Measurements from ENCODE around the gene GNAZ.
A peak's percentile ranks its signal among the peaks of the same experiment; 100 is the strongest.
"Not testable (repeated sequence)": the region's sequence is repeated elsewhere in the genome, so short reads cannot be mapped to it uniquely, and the experiment has no call there.

GNAZ gene

GRCh38 chr22:23122216-23122957 lies 52.1 kb downstream of the GNAZ start:
- no peak for DNase-seq

DNA sequence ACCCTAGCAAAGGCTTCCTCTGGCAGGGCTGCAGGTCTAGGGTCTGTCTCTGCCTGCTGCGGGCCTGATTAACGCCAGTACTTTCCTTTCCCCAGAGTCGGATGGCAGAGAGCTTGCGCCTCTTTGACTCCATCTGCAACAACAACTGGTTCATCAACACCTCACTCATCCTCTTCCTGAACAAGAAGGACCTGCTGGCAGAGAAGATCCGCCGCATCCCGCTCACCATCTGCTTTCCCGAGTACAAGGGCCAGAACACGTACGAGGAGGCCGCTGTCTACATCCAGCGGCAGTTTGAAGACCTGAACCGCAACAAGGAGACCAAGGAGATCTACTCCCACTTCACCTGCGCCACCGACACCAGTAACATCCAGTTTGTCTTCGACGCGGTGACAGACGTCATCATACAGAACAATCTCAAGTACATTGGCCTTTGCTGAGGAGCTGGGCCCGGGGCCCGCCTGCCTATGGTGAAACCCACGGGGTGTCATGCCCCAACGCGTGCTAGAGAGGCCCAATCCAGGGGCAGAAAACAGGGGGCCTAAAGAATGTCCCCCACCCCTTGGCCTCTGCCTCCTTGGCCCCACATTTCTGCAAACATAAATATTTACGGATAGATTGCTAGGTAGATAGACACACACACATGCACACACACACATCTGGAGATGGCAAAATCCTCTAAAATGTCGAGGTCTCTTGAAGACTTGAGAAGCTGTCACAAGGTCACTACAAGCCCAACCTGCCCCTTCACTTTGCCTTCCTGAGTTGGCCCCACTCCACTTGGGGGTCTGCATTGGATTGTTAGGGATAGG lies 52.9 kb downstream of the GNAZ start:
- DNase-seq, result no peak

GRCh38 chr22:23123804-23124254 lies 53.5 kb downstream of the GNAZ start:
- DNase-seq, result no peak

DNA sequence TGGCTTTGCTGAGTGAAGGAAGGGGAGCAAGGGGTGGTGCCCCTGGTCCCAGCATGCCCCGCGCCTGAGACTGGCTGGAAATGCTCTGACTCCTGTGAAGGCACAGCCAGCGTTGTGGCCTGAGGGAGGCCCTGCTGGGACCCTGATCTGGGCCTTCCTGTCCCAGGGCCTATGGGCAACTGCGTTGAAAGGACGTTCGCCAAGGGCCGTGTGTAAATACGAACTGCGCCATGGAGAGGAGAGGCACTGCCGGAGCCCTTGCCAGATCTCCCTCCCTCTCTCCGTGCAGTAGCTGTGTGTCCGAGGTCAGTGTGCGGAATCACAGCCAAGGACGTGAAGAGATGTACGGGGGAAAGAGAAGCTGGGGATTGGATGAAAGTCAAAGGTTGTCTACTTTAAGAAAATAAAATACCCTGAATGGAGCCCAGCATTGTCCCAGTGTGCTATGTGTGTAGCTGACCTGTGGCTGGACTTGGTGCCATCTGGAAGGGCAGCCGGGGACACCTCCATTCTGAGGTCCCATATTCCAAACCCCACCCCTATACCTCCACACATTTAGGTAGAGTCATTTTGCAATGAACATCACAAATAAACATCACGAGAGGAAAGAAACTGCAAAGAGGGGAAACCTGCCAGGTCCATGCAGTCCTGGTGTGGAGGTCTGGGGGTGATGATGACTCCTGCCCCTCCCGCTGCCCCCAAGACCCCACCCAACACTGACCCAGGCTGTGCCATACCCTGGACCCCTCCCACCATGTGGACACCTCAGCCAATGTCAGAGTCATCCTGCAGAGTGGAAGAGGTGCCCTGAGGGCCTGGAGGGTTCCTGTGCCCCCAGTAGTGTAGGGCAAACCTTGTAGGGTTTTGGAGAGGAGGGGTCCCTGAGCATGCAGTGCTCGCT lies 54.5 kb downstream of the GNAZ start:
- DNase-seq, result no peak

- DNase-seq, result no peak
Measured at GRCh38 chr22:23125512-23126103, 55.3 kb downstream of the GNAZ start.

DNA sequence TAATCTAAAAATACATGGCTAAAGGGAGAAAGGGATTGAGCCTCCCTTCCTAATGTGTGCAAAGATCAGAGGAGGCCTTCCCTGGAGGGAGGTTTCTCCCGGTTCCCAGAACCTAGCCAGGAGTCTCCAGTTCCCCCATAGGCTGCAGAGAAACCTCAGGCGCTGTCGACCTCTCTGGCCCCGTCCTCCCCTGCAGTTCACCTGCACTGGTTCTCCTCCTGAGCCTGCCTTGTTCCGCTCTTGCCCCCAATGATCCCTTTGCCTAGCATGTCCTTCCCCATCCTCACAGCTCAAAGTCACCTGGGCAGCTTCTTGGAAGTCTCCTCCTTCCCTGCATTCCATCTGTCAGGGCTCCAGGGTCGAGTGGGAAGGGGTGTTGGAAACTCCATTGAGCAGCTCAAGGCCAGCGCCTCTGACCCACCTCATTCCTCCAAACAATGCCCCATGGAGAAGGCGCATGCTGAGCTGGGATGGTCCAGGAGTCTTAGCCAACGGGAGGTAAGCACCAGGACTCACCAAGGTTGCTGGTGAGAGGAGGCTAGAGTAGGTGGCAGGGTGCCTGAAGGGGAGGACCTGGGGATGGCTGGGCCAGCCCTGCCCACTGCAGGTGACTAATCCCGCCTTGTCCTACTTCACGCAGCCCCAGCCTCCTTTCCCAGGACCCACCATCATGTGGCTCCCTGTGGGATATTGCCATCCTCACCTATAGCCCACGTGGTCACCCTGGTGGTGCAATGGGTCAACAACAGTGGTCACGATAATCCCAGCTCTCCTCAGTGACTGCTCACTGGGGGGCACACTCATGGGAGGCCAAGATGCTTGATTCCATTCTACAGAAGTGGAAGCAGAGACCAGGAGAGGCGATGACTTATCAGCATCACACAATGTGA lies 56.1 kb downstream of the GNAZ start:
- DNase-seq, result no peak

DNA sequence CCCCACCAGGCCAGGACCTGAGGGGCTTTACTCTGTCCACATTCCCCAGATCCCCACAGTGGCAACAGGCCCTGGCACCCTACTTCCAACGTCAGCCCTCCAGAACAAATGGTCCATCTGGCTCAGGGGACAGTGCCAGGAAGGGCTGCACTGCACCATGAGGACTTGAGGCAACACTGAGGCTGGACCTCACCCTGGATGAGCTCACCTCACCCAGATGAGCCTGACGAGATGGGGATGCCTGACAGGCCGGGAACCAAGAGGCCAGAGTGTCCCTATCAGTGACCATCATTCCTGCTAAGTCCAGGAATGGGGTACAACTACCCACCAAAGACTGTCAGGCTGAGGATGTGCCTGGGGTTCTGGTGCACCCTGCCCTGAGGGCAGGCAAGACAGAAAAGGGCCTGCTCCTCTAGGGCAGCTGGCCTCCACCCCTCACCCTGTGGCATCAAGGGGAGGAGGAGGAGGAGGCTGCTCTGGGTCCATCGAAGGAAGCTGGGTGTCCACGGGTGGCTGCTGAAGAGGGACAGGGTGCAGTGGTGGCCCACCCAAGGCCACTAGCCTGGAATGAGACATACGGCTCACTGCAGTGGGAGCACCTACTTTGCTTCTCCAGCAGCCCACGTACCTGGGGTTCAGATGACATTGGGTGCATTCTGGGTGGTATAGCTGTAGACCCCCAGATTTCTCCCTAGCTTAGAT lies 56.9 kb downstream of the GNAZ start:
- no peak for DNase-seq

DNA sequence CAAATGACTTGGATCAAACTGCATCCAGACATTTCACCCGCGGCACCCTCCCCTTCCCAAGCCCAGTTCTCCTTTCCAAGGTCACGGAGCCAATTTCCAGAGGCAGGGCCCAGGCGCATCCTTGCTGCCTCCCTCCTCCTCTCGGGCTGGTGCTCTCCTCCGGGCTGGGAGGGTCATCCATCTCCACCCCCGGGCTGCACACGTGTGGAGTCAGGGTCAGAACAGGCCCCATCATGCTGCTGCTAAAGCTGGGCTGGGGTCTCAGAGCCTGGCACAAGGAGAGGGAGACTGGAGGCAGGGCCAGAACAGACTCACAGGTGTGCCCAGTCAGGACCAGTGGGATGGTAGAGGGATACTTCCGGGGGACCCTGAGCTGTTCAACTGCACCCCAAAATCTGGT lies 57.5 kb downstream of the GNAZ start:
- no peak for DNase-seq

GRCh38 chr22:23128269-23129108 lies 58.2 kb downstream of the GNAZ start:
- DNase-seq, result peak; percentile 8

DNA sequence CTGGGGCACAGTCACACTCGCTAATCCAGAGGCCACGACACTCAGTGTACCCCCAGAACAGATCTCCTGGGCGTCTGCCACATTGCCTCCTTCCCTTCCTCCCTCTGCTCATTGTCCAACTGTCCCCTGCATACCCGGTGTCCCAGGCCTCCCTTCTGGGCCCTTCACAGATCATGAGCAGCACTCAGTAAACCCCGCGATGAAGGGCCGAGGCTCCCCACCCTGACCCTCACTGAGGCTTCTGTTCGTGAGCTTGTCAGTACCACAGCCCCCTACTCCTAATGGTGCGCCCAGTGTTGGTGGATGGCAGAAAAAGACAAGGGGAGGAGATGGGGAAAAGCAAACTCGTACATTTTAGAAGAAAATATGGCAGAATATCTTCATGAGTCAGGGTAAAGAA lies 58.8 kb downstream of the GNAZ start:
- no peak for DNase-seq

GRCh38 chr22:23130697-23131096 lies 60.4 kb downstream of the GNAZ start:
- DNase-seq, result no peak

DNA sequence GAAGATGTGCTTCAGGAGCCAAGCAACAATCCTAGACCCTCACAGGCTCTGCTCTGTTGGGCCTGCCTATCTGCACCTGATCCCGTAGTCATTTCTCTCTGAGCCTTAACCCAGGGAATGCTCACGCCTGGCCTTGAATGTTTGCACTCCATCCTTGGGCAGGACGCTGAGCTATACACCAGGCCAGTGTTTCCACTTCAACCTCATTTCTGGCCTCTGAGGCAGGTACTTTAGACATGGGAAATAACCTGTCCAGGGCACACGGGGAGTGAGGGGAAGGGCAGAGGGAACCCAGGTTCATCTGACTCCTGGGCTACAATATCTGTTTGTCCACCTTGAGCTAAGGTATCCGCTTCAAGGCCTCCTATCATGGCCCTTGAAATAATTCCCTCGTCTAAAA lies 61.6 kb downstream of the GNAZ start:
- no peak for DNase-seq

DNA sequence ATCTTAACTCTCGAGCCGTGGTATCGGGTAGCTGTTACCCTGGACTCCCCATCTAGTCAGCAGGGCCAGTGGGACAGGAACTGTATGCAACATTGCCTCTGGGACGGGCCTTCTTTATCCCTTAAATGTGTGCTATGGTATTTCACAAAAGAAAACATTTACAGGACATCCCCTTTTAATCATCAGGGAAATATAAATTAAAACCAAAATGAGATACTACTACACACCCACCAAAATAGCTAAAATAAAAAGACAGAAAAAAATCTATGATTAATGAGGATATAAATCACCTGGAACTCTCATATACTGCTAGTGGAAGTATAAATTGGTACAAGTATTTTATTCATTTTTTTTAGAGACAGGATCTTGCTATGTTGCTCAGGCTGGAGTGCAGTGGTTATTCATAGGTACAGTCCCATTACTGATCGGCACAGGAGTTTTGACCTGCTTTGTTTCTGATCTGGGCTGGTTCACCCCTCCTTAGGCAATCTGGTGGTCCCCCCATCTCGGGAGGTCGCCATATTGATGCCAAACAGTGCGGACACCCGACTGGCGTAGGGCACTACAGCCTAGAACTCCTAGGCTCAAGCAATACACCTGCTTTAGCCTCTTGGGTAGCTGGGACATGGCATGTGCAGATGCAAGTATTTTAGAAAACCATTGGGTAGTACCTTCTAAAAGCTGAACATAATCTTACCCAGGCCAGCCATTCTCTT lies 62.2 kb downstream of the GNAZ start:
- DNase-seq, result no peak

DNA sequence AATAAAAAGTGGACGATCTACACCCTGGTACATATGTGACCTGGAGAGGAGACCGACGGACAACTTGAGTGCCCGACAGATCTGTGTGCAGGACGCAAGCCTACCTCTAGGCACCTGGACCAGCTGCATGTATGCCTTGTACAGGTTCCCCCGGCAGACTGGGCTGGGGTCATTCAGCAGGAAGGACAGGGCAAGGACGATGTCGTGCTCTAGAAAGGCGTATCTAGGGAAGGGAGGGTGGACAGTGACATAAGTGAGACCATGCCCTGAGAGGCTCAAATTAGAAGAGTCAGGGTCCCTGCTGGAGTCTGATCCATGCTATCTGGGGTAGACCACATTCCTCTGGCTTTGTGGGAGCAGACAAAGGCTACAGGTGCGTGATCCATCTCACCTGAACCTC lies 63.6 kb downstream of the GNAZ start:
- no peak for DNase-seq

DNA sequence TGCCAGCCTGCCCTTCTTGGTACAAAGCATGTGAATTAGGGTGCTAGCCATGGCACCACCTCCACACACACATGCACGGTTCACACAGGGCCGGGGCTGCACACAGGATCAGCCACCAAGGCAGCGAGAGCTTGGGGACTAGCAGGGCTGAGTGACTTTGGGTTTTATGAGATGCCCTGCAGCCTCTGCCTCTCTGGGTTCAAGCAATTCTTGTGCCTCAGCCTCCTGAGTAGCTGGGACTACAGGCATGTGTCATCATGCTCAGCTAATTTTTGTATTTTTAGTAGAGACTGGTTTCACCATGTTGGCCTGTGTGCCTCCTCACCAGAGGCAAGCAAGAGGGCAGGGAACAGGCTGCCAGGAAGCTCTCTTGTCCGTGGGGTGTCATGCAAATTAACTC lies 66.7 kb downstream of the GNAZ start:
- DNase-seq, result not testable (repeated sequence)

GRCh38 chr22:23137468-23137867 lies 67.1 kb downstream of the GNAZ start:
- no peak for DNase-seq

DNA sequence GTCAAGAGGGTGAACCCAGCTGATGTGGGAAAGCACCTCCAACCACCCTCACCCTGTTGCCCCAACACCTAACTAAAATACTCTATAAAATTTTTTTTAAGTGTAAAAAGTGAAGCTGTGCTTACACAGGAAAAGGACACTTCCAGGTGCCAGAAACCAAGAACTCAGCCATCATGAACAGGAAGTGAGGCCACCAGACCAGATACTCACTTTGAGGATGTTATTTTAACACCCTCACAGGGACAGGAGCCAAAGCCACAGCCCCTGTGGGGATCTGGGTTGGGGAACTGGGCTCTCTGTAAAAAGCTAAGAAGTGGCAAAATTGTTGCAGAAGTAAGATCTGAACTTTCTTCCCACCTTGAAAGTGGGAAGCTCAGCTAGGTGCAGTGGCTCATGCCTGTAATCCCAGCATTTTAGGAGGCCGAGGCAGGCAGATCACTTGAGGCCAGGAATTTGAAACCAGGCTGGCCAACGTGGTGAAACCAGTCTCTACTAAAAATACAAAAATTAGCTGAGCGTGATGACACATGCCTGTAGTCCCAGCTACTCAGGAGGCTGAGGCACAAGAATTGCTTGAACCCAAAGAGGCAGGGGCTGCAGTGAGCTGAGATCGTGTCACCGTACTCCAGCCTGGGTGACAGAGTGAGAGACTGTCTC lies 67.7 kb downstream of the GNAZ start:
- no peak for DNase-seq

DNA sequence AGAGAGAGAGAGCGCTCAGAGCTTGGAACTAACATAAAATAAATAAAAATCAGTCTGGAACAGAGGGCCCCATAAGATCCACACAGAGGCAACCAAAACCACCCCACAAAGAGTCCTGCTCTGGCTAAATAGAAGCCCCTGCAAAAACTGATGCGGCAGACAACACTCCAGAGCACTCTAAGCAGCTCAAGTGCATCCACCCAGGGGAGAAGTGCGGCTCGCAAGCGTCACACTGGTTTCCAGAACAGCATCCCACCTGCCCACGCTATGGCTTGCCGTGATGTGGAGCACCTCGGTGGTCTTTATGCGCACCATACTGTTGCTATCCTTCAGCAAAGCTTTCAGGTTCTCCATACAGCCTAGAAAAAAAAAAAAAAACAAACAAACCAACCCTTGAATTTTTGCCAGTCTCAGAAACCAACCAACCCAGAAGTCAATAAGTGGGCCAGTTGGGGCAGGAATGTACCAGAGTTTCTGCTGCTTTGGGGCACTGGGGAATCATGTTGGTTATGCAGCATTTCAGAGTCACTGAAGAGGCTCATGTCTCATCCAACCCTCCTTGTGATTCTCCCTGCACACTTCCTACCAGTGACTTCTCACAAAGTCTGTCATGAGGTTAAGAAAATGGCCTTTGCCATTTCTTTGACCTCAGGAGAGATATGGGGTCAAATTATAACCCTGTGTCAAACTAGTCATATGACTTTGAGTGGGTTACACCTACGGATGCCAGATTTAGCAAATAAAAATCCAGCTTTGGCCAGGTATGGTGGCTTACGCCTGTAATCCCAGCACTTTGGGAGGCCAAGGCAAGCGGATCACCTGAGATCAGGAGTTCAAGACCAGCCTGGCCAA lies 68.5 kb downstream of the GNAZ start:
- no peak for DNase-seq
